Uterus (tissue), 2 donors: Measurements from ENCODE around the gene SOX5.
"Not testable (repeated sequence)": the region's sequence is repeated elsewhere in the genome, so short reads cannot be mapped to it uniquely, and the experiment has no call there.

Experiments
- POLR2A ChIP-seq, 2 donors: fragments of 450-650 bp; IDR thresholded peaks; one replicate each; pipeline ENCODE4 v1.6.1; 2016; ENCODE audit warnings: antibody characterized with exemption in 2 of 2, mild to moderate bottlenecking in 1 of 2, moderate library complexity in 1 of 2
- TF ChIP-seq, protein P1 (sequence below), 4 experiments: fragments of 200-600 bp in 2 of 4; fragments of 450-650 bp in 2 of 4; sonication (generic) in 2 of 4; IDR thresholded peaks; one replicate each; pipeline ENCODE4 v1.5.1; 2016 to 2019; ENCODE audit warnings: antibody characterized with exemption in 4 of 4, mild to moderate bottlenecking in 2 of 4, moderate library complexity in 1 of 4

GRCh38 chr12:23505736-23506135 lies 443.7 kb downstream of the SOX5 start:
- TF ChIP-seq, protein P1, sequence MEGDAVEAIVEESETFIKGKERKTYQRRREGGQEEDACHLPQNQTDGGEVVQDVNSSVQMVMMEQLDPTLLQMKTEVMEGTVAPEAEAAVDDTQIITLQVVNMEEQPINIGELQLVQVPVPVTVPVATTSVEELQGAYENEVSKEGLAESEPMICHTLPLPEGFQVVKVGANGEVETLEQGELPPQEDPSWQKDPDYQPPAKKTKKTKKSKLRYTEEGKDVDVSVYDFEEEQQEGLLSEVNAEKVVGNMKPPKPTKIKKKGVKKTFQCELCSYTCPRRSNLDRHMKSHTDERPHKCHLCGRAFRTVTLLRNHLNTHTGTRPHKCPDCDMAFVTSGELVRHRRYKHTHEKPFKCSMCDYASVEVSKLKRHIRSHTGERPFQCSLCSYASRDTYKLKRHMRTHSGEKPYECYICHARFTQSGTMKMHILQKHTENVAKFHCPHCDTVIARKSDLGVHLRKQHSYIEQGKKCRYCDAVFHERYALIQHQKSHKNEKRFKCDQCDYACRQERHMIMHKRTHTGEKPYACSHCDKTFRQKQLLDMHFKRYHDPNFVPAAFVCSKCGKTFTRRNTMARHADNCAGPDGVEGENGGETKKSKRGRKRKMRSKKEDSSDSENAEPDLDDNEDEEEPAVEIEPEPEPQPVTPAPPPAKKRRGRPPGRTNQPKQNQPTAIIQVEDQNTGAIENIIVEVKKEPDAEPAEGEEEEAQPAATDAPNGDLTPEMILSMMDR (IDR thresholded peaks at IDR 0.05): not testable (repeated sequence)
- not testable (repeated sequence) for TF ChIP-seq POLR2A (IDR thresholded peaks at IDR 0.05)
